ENCODE measurements around the gene ENTPD8.
A peak's percentile ranks its signal among the peaks of the same experiment; 100 is the strongest.
"Not testable (repeated sequence)": the region's sequence is repeated elsewhere in the genome, so short reads cannot be mapped to it uniquely, and the experiment has no call there.

ENTPD8 gene

DNA sequence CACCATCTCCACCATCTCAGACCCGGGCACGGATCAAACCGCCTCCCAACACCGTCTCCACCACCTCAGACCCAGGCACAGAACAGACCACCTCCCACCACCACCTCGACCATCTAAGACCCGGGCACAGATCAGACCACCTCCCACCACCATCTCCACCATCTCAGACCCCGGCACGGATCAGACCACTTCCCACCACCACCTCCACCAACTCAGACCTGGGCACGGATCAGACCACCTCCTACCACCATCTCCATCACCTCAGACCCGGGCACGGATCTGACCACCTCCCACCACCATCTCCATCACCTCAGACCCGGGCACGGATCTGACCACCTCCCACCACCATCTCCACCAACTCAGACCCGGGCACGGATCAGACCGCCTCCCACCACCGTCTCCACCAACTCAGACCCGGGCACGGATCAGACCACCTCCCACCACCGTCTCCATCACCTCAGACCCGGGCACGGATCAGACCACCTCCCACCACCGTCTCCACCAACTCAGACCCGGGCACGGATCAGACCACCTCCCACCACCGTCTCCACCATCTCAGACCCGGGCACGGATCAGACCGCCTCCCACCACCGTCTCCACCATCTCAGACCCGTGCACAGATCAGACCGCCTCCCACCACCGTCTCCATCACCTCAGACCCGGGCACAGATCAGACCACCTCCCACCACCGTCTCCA is 25.4 kb upstream of the ENTPD8 start:
- not testable (repeated sequence) for DNase-seq (ENCODE audit: low spot score in 2 of 2); H3K4me3 Mint-ChIP-seq; ATAC-seq (replicated peaks; ENCODE audit: extremely low read depth, poor library complexity, severe bottlenecking); H3K9me3 Mint-ChIP-seq; H3K36me3 Mint-ChIP-seq (ENCODE audit: insufficient read depth); H3K27me3 Mint-ChIP-seq
- Mint-ChIP-seq H3K27ac (ENCODE audit: low read depth) (peak overlapping the region; percentile 16), H3K4me1 (peaks cover 11% of the 10 kb centered on the region)

DNA sequence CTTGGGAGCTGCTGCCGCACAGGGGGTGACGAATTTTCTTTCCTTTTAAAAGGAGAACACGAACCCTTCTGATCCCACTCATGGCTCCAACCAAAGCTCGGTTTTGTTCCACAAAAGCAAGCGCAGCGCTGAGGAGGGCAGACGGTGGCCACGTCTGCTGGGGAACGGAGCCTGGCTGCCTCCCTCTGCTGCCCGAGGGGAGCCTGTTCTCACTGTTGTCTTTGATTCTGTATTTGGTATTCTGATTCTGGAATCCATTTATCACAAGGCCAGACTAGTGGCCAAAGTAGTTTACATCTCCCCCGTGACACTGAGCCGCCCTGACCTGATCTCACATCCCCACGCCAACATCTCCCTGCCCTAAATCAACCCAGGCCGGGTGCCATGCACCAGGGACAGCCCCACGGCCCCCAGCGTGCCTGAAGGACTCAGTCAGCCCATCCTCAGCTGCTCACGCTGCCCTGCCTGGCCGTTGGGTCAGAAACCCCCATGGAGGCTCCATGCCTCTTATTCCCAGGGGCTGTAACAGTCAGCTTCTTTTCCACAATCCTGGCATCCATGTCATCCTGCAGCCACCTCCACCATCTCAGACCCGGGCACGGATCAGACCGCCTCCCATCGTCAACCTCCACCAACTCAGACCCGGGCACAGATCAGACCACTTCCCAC is 24.7 kb upstream of the ENTPD8 start:
- no peak for ATAC-seq (replicated peaks; ENCODE audit: extremely low read depth, poor library complexity, severe bottlenecking)

DNA sequence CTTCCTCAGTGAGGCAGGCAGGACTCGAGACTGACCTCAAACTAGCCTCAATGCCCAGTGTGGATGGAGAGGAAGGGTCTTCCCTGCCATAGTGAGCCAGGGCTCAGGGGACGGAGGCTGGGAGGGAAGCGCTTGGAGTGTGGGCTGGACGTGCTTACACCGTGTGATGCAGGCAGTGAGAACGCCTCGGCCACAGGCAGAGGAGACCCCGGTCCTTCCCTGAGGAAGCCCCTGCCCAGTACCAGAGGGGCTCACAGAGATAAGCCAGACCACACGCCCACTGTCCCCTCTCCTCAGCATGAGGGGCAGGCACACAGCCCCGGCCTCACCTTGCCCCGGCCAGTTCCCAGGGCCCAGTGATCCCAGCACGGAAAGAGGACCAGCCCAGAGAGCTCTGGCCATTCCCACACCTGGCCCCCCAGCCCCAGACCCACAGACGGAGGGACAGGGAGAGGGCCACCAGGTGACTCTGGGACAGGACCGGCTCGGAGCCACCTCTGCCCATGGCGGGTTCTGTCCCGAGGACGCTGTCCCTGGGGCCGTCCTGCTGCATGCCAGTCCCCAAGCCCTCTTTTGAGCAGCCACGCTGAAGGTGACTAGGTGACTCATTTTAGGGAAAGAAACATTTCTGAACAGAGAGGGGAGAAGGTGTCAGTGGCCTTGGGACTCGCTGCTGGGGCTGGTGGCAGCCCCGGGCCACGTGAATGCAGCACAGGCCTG is 24.0 kb upstream of the ENTPD8 start:
- Mint-ChIP-seq H3K9me3 (no peaks in the 10 kb centered on the region), H3K27me3 (no peaks in the 10 kb centered on the region), H3K36me3 (ENCODE audit: insufficient read depth) (peaks cover 5% of the 10 kb centered on the region), H3K27ac (ENCODE audit: low read depth) (no peak overlapping the region), H3K4me3 (no peak overlapping the region), H3K4me1 (peaks cover 5% of the 10 kb centered on the region)
- no peak for ATAC-seq (replicated peaks; ENCODE audit: extremely low read depth, poor library complexity, severe bottlenecking)
- DNase-seq (ENCODE audit: low spot score in 2 of 2) = no peak

More for the DNA sequence above, 24.7 kb upstream of the ENTPD8 start:
- Mint-ChIP-seq H3K9me3 (no peaks in the 10 kb centered on the region), H3K4me1 (peaks cover 9% of the 10 kb centered on the region), H3K4me3 (no peak overlapping the region), H3K27ac (ENCODE audit: low read depth) (peak overlapping the region; percentile 16), H3K36me3 (ENCODE audit: insufficient read depth) (peaks cover 5% of the 10 kb centered on the region), H3K27me3 (no peaks in the 10 kb centered on the region)
- no peak for DNase-seq (ENCODE audit: low spot score in 2 of 2)

DNA sequence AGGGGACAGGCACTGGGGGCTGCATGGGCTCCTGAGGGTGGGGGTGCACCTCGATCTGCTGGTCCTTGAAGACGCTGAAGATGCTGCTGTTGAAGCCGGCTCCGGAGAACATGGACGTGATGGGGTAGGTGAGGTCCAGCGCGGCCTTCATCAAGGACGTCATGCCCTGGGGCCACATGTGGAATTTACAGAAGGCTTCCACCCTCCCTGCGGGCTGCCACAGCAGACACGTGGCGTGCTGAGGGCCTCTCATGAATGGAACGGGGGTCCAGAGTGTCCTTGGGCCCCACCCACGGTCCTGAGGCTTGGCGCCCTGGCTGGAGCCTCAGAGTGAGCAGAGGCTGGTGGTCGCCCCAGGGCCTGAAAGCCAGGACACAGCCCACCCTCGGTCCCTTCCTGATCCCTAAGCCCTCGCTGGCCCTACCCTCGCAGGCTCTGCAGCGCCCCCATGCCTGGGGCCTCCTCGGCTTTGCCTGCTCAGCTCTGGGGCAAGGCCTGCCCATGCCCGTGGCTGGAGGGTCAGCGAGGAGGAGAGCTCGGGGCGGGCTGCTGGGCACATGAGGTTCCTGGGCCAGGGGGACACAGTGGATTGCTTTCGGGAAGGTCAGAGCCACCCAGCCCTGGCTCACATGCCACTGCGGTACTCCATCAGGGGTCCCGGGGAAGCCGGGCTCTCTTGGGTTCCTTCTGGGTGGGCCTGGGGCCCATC is 23.3 kb upstream of the ENTPD8 start:
- H3K27me3 Mint-ChIP-seq = no peaks in the 10 kb centered on the region
- no peak for DNase-seq (ENCODE audit: low spot score in 2 of 2)
- peaks cover 10% of the 10 kb centered on the region for H3K4me1 Mint-ChIP-seq
- H3K9me3 Mint-ChIP-seq = no peaks in the 10 kb centered on the region
- H3K36me3 Mint-ChIP-seq (ENCODE audit: insufficient read depth) = peaks cover 5% of the 10 kb centered on the region
- H3K4me3 Mint-ChIP-seq = no peak overlapping the region
- no peak overlapping the region for H3K27ac Mint-ChIP-seq (ENCODE audit: low read depth)
- no peak for ATAC-seq (replicated peaks; ENCODE audit: extremely low read depth, poor library complexity, severe bottlenecking)

DNA sequence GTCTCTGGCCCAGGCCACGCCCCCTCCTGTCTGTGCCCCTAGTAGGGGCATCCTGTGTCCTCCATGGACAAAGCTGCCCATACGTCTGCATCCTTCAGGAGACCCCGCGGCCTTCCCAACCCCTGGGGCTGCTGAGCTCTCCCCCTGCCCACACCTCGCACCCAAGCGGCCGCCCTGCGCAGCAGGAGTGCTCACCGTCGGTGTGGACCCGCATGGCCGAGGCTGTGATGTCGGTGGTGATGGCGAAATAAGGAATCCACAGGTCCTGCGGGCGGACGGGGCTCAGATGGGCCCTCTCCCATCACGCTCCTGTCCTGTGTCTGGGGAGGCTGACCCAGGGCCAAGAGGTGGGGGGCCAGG is 22.8 kb upstream of the ENTPD8 start:
- ATAC-seq (replicated peaks; ENCODE audit: extremely low read depth, poor library complexity, severe bottlenecking) (no peak), DNase-seq (ENCODE audit: low spot score in 2 of 2) (no peak)
- peaks cover 5% of the 10 kb centered on the region for H3K36me3 Mint-ChIP-seq (ENCODE audit: insufficient read depth)
- H3K4me1 Mint-ChIP-seq = peaks cover 10% of the 10 kb centered on the region
- H3K27ac Mint-ChIP-seq (ENCODE audit: low read depth) = no peak overlapping the region
- no peaks in the 10 kb centered on the region for H3K9me3 Mint-ChIP-seq
- H3K4me3 Mint-ChIP-seq = no peak overlapping the region
- no peaks in the 10 kb centered on the region for H3K27me3 Mint-ChIP-seq

DNA sequence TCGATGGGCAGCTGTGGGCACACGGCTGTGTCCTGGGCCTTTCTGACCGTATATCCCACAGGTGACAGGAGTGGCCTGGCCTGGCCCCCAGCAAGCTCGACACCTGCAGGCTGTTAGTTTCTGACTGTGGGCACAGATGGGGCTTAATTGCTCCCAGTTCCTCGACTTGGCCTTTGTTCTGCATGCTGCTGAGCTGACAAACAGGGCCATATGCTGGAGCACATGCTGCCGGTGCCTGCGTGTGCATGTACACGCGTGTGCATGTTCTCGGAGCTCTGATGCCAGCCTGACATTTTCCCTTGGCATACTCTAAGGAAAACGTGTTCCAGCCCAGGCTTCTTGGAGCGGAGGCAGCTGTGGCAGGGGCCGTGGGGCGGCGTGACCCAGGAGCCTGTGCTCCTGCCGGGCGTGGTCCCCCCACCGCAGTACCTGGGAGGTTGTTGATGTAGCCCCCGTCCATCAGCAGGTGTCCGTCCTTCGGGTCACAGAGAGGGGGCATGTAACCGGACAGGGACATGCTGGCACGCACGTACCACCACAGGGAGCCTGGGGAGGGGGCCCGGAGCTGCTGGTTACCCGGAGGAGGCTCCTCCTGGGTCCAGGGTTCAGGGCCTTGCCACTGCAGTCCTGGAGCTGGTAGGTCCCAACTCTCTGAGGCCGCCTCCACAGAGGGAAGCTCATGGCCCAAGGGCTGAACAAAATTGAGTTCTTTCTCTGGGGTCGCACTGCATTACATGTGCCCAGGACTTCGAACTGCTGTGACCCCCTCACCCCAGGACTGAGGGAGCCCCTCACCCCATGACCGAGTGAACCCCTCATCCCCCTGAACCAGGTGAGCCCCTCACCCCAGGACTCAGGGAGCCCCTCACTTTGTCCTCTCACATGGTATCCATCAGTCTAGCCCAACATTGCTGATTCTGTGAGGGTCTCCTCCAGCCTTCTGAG is 22.1 kb upstream of the ENTPD8 start:
- Mint-ChIP-seq H3K4me1 (peaks cover 10% of the 10 kb centered on the region), H3K27ac (ENCODE audit: low read depth) (no peak overlapping the region), H3K36me3 (ENCODE audit: insufficient read depth) (peaks cover 5% of the 10 kb centered on the region), H3K9me3 (no peaks in the 10 kb centered on the region), H3K4me3 (peak overlapping the region; percentile 43), H3K27me3 (no peaks in the 10 kb centered on the region)
- ATAC-seq (replicated peaks; ENCODE audit: extremely low read depth, poor library complexity, severe bottlenecking) (no peak), DNase-seq (ENCODE audit: low spot score in 2 of 2) (no peak)

DNA sequence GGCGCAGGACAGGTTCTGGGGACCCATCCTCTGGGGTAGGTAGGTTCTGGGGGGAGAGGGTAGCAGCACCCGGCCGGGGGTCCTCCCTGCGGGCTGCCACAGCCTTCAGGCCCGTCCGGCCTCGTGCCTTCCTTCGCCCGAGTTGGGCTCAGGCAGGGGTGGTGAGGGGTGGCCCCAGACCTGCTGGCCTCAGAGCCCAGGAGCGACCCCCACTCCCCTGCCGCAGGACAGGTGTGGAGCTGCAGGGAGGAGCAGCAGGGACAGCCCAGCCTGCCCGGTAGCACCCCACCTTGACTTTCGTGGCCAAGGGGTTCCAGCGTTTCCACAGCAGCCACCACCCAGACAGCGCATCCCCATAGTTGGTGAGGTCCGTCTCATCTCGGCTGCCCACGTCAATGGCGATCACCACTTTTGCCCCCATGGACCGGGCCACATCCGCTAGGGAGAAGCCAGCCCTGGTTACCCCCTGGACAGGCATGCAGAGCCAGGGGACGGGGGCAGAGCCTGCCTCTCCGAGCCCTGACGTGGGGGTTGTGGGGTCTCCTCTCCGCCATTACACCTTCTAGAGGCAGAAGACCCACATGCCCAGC is 21.3 kb upstream of the ENTPD8 start:
- no peak for DNase-seq (ENCODE audit: low spot score in 2 of 2)
- peak overlapping the region; percentile 73 for H3K27ac Mint-ChIP-seq (ENCODE audit: low read depth)
- H3K36me3 Mint-ChIP-seq (ENCODE audit: insufficient read depth) = peaks cover 5% of the 10 kb centered on the region
- no peak for ATAC-seq (replicated peaks; ENCODE audit: extremely low read depth, poor library complexity, severe bottlenecking)
- peaks cover 10% of the 10 kb centered on the region for H3K4me1 Mint-ChIP-seq
- H3K27me3 Mint-ChIP-seq = no peaks in the 10 kb centered on the region
- H3K4me3 Mint-ChIP-seq = peak overlapping the region; percentile 76
- H3K9me3 Mint-ChIP-seq = no peaks in the 10 kb centered on the region

DNA sequence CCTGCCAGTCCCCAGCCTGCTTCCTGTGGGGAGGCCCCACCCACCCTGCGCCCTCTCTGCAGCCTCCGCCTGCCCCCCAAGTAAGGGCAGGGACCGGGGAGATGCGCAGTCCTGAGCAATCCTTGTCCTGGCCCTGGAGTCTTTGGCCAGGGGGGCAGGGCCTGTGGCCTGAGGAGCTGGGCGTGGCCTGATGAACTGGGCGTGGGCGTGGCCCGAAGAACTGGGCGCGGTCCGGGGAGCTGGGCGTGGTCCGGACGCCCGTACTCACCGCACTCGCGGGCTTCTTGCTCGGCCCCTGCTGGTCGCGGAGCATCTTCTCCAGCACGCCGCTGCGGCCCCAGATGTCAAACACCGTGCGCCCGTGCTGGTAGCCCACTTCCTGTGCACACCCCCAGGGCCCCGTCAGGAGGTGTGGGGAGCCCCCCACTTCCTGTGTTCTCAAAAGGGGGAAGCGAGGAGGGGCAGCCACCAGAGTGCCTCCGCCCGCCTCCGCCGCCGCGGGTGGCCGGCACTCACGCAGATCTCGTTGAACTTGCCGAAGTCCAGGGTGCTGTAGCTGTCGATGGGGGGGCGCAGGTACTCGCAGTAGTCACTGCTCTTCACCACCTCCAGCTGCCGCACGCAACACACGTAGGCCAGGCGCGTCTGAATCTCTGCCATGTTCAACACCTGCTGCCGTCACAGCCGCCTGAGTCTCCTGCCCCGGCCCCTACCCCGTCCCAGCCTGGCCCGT is 20.7 kb upstream of the ENTPD8 start:
- DNase-seq (ENCODE audit: low spot score in 2 of 2) (peak; percentile 78 to 92), ATAC-seq (replicated peaks; ENCODE audit: extremely low read depth, poor library complexity, severe bottlenecking) (peak; percentile 84)
- Mint-ChIP-seq H3K4me3 (peak overlapping the region; percentile 76), H3K36me3 (ENCODE audit: insufficient read depth) (peaks cover 5% of the 10 kb centered on the region), H3K27ac (ENCODE audit: low read depth) (peak overlapping the region; percentile 73), H3K27me3 (no peaks in the 10 kb centered on the region), H3K9me3 (no peaks in the 10 kb centered on the region), H3K4me1 (peaks cover 10% of the 10 kb centered on the region)

DNA sequence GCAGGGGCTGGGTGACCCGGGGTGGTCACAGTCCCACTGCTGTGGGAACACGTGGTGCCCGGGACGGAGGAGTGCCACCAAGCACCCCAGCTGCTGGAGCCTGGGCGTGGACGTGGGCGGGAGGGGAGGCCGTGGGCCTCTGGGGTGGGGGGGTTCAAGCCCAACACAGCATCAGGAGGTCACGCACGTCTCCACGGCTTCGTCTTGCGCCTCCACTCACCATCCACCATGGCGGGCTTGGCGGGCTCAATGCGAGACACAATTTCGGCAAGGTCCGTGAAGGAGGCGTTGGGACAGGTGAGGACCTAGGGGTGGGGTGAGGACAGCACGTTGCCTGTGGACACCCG is 20.1 kb upstream of the ENTPD8 start:
- Mint-ChIP-seq H3K27ac (ENCODE audit: low read depth) (peak overlapping the region; percentile 73), H3K27me3 (no peaks in the 10 kb centered on the region)
- no peak for ATAC-seq (replicated peaks; ENCODE audit: extremely low read depth, poor library complexity, severe bottlenecking)

DNA sequence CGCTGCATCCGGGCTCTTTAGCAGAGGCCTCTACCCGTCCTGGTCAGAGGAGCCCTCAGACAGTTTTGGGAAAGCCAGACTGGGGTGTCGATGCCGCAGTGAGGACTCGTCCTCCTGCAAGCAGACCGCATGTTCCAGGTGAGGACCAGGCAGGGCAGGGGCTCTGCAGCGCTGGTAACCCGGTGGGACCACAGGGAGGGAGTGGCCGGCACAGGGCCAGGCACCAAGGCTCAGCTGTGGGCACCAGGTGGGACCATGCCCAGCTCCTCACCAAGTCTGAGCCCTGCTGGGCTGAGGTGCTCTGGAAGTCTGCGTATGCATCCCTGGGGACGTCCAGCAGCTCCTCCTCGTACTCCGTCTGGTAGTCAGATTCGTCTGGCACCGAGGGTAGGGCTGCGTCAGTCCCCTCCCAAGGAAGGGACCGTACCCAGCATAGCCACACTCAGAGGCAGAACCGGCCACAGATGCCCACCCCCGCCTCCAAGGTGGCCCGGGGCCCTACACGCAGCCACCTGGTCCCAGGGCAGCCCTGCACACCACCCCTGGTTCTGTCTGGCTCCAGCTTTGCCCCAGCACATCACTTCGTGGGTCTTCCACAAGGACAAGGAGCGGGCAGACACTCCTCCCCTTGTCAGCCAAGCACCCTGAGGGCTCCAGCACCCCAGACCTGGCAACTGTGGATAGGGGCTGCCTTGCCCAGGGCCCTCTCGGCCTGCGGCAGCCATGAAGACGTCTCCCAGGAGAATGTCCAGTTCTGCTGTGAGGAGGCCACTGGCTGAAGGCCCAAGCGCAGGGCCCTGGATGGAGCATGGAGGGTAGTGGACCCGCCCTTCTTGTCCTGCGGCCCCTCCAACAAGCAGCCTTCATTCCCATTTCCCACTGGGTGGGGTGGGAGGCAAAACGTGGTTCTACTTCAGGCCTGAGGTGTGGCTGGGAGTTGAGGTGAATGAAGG is 19.5 kb upstream of the ENTPD8 start:
- no peaks in the 10 kb centered on the region for H3K9me3 Mint-ChIP-seq
- peak overlapping the region; percentile 76 for H3K4me3 Mint-ChIP-seq
- H3K27me3 Mint-ChIP-seq = no peaks in the 10 kb centered on the region
- DNase-seq (ENCODE audit: low spot score in 2 of 2) (no peak), ATAC-seq (replicated peaks; ENCODE audit: extremely low read depth, poor library complexity, severe bottlenecking) (no peak)
- H3K27ac Mint-ChIP-seq (ENCODE audit: low read depth) = peak overlapping the region; percentile 73
- H3K4me1 Mint-ChIP-seq = peaks cover 12% of the 10 kb centered on the region
- peaks cover 5% of the 10 kb centered on the region for H3K36me3 Mint-ChIP-seq (ENCODE audit: insufficient read depth)

More for the DNA sequence above, 20.1 kb upstream of the ENTPD8 start:
- DNase-seq (ENCODE audit: low spot score in 2 of 2) = no peak
- Mint-ChIP-seq H3K36me3 (ENCODE audit: insufficient read depth) (peaks cover 5% of the 10 kb centered on the region), H3K9me3 (no peaks in the 10 kb centered on the region), H3K4me3 (peak overlapping the region; percentile 76), H3K4me1 (peaks cover 11% of the 10 kb centered on the region)
